Dedifferentiated amniotic fluid mesenchymal stem cell (primary cell): Measurements from ENCODE around the gene PPP2R2C.

ENCODE experiments used
- DNase-seq: peaks from one replicate; pipeline ENCODE4 v3.0.0-alpha.2; 2016; ENCODE audit errors: extremely low spot score

Gene PPP2R2C

GRCh38 chr4:6404611-6405396 is 67.6 kb downstream of the PPP2R2C start:
- no peak for DNase-seq

GRCh38 chr4:6403400-6403685 is 69.1 kb downstream of the PPP2R2C start:
- DNase-seq: no peak

GRCh38 chr4:6402566-6403399 is 69.6 kb downstream of the PPP2R2C start:
- no peak for DNase-seq

- no peak for DNase-seq
These were observed 70.6 kb downstream of the PPP2R2C start for GRCh38 chr4:6401797-6402196.

- no peak for DNase-seq
These were observed 75.6 kb downstream of the PPP2R2C start for GRCh38 chr4:6396696-6397236.

- no peak for DNase-seq
These were observed 76.8 kb downstream of the PPP2R2C start for GRCh38 chr4:6395466-6396228.

GRCh38 chr4:6394671-6395081 is 77.7 kb downstream of the PPP2R2C start:
- DNase-seq: no peak

- no peak for DNase-seq
These were observed 78.6 kb downstream of the PPP2R2C start for GRCh38 chr4:6393544-6394475.

GRCh38 chr4:6393066-6393465 is 79.3 kb downstream of the PPP2R2C start:
- DNase-seq: no peak

- no peak for DNase-seq
These were observed 80.0 kb downstream of the PPP2R2C start for GRCh38 chr4:6392407-6392806.

GRCh38 chr4:6391852-6392188 is 80.6 kb downstream of the PPP2R2C start:
- DNase-seq: no peak

GRCh38 chr4:6391186-6391851 is 81.1 kb downstream of the PPP2R2C start:
- no peak for DNase-seq

- no peak for DNase-seq
These were observed 82.1 kb downstream of the PPP2R2C start for GRCh38 chr4:6390356-6390755.

- DNase-seq: no peak
These were observed 83.1 kb downstream of the PPP2R2C start for GRCh38 chr4:6389142-6389825.

- DNase-seq: no peak
These were observed 83.7 kb downstream of the PPP2R2C start for GRCh38 chr4:6388713-6389112.

- DNase-seq: no peak
These were observed 84.5 kb downstream of the PPP2R2C start for GRCh38 chr4:6387946-6388345.

GRCh38 chr4:6386091-6386490 is 86.3 kb downstream of the PPP2R2C start:
- no peak for DNase-seq

GRCh38 chr4:6385288-6385687 is 87.1 kb downstream of the PPP2R2C start:
- no peak for DNase-seq

- no peak for DNase-seq
These were observed 87.9 kb downstream of the PPP2R2C start for GRCh38 chr4:6384541-6384940.

GRCh38 chr4:6383929-6384328 is 88.5 kb downstream of the PPP2R2C start:
- no peak for DNase-seq
